PC-9 (cell line): ENCODE results near the gene SRSF2.

Source experiments
- CTCF ChIP-seq: fragments of 200-600 bp; sonication (generic); conservative IDR thresholded peaks from 2 replicates; pipeline ENCODE4 v1.6.1; 2017; ENCODE audit warnings: mixed run types, antibody characterized with exemption, mild to moderate bottlenecking, moderate library complexity
- EZH2 ChIP-seq: fragments of 200-600 bp; sonication (generic); IDR thresholded peaks from 2 replicates; pipeline ENCODE4 v1.8.0; 2017; ENCODE audit warnings: antibody characterized with exemption, low read depth

- TF ChIP-seq CTCF (no peak), EZH2 (no peak)
Measured at GRCh38 chr17:76748657-76749056, 11.5 kb upstream of the SRSF2 start.
